Measurements from ENCODE around the gene CD34.

CD34 gene

GRCh38 chr1:207850621-207851407, 60.1 kb downstream of the CD34 start:
- no peak for DNase-seq

- DNase-seq = no peak
Measured at GRCh38 chr1:207849646-207850045, 61.3 kb downstream of the CD34 start.

GRCh38 chr1:207849016-207849415, 61.9 kb downstream of the CD34 start:
- DNase-seq = no peak

- DNase-seq = no peak
Measured at GRCh38 chr1:207848234-207848633, 62.7 kb downstream of the CD34 start.

GRCh38 chr1:207847116-207847515, 63.8 kb downstream of the CD34 start:
- DNase-seq = no peak

- DNase-seq = no peak
Measured at GRCh38 chr1:207845109-207845508, 65.8 kb downstream of the CD34 start.

- DNase-seq = no peak
Measured at GRCh38 chr1:207844371-207844770, 66.6 kb downstream of the CD34 start.

- no peak for DNase-seq
Measured at GRCh38 chr1:207842506-207842905, 68.4 kb downstream of the CD34 start.

- DNase-seq = no peak
Measured at GRCh38 chr1:207841901-207842300, 69.0 kb downstream of the CD34 start.

- no peak for DNase-seq
Measured at GRCh38 chr1:207841293-207841692, 69.6 kb downstream of the CD34 start.

- DNase-seq = no peak
Measured at GRCh38 chr1:207840380-207840779, 70.5 kb downstream of the CD34 start.

GRCh38 chr1:207839083-207839413, 71.9 kb downstream of the CD34 start:
- DNase-seq = no peak

GRCh38 chr1:207838156-207839082, 72.5 kb downstream of the CD34 start:
- DNase-seq = no peak

- no peak for DNase-seq
Measured at GRCh38 chr1:207837673-207838072, 73.3 kb downstream of the CD34 start.

GRCh38 chr1:207836591-207837347, 74.2 kb downstream of the CD34 start:
- no peak for DNase-seq

GRCh38 chr1:207835958-207836357, 75.0 kb downstream of the CD34 start:
- DNase-seq = no peak

GRCh38 chr1:207833956-207834660, 76.8 kb downstream of the CD34 start:
- DNase-seq = no peak

- DNase-seq = no peak
Measured at GRCh38 chr1:207833381-207833780, 77.5 kb downstream of the CD34 start.

GRCh38 chr1:207832796-207833195, 78.1 kb downstream of the CD34 start:
- DNase-seq = no peak

GRCh38 chr1:207831517-207832327, 79.2 kb downstream of the CD34 start:
- DNase-seq = no peak

Measured in activated naive CD4-positive, alpha-beta T cell (primary cell).